Testis (tissue), 2 donors: Measurements from ENCODE around the gene CAVIN2.

Experiments
- CTCF ChIP-seq, 3 experiments: fragments of 450-650 bp in 2 of 3; fragments of 200-600 bp in 1 of 3; sonication (generic) in 1 of 3; IDR thresholded peaks; one replicate each; pipeline ENCODE4 v1.5.1; 2016 to 2019; ENCODE audit warnings: antibody characterized with exemption in 3 of 3, mild to moderate bottlenecking in 2 of 3, moderate library complexity in 1 of 3
- POLR2A ChIP-seq: fragments of 450-650 bp; IDR thresholded peaks from one replicate; pipeline ENCODE4 v1.6.1; 2017; ENCODE audit warnings: antibody characterized with exemption, mild to moderate bottlenecking, moderate library complexity

DNA sequence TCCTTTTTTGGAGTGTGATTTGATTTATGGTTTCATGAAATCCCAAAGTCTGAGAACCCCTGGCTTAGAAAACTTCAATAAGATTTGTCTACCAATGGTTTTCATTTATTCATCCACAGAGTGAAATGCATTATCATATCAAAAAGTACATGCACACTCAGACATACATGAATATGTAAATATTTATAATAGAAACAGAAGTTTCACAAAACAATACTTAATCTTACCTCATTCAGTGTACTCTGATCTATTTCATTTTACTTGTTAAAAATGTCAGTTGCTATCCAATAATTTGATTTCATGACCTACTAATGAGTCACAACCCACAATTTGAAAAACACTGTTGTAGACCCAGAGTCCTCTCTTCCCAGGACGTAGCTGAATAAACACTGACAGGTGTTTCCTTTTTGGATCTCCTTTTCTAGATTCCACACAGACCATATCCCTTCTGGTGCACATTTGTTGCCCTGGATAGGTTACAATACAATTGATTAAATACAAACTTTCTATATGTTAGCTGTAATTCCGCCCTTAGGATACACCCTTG is 10.4 kb upstream of the CAVIN2 start:
- no peak for TF ChIP-seq CTCF (IDR thresholded peaks at IDR 0.05)
- no peak for TF ChIP-seq POLR2A
